NCI-H526 treated with DMSO at 0.1 percent for 48 hours (cell line): ENCODE measurements around the gene KRT8.
"Not testable (repeated sequence)": the region's sequence is repeated elsewhere in the genome, so short reads cannot be mapped to it uniquely, and the experiment has no call there.

Experiments used
- DNase-seq: peaks from one replicate; lab custom pipeline; 2025; lab: John Stamatoyannopoulos, UW

Gene KRT8

GRCh38 chr12:52874573-52875435, 30.1 kb downstream of the KRT8 start:
- no peak for DNase-seq

DNA sequence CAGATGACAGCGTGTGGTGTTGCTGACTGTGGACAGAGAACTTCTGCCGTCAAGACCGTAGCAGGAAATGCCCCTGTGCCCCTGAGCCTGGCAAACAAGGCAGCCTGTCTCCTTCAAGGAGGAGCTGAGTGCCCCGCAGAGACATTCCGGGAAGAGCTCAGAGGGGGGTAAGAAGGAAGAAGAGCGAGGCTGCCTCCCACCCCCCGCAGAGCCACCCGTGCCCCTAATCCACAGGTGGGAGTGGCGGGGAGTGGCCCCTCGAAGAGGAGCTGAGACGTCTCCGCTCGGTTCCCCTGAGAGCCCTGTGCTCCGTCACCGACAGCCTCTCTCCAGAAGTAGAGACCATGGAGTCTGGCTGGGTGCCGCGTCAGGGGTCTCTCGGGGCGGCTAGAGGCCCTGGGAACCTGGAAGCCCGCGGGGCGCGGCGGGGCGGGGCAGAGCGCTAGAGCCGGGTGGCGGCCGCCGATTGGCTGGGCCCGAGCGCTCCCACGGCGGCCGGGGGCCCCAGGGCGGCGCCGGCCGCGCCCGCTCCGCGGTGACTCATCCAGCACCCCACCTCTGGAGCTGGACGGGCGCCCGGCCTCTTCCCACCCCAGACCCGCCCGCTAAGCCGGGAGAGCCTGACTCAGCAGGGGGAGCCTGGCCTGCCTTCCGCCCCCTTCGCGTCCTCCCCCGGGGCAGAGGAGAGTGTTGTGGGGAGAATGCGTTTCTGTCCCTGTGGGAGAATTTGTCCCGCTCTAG, 30.9 kb downstream of the KRT8 start:
- no peak for DNase-seq

DNA sequence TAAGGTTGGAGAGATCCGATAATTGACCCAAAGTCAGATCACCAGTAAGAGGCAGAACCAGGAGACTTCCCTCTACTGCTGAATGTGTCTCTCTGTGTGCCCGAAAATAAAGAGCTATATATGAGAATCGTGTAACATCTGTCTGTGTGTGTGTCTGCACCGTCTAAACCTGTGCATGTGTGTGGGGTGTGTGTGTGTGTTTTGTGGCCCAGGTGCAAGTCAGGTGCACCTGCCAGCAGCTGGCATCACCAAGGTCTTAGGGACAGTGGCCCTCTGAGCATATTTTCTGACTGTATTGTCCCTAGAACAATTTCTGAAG, 31.4 kb downstream of the KRT8 start:
- no peak for DNase-seq

- DNase-seq: no peak
These were observed 32.1 kb downstream of the KRT8 start for GRCh38 chr12:52872644-52873389.

DNA sequence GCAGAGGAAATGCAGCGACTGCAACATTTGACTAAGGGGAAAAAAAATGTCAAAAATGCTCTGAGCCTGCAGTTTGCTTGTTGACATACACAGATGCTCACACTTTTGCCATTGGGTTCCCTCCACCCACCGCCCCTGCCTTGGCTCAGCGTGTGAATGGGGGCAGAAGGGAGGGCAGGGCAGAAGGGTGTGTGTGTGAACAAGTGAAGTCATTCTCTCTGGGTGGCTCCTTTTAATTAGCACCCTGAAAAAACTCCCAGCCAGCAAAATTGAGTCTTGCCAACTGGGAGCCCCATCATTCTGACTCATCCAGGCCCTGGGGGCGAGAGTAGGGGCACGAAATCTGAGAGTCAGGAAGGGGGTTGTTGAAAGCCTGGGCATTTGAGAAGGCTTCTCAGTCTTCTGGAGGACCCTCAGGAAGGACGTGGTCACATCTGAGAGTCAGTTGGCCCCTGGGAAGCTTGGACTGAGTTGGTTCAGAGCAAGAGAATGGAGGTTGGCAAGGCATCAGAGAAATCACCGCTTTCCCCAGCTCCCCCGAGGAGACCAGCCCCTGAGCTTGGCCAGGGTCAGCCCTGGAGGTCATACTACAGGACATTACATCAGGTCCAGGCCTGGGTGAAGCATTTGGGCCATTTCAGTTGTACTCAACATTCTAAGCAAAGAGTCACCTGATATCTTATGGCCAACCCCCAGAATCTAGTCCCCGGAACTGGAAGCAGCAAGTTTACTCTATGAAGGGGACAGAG, 33.4 kb downstream of the KRT8 start:
- no peak for DNase-seq

DNA sequence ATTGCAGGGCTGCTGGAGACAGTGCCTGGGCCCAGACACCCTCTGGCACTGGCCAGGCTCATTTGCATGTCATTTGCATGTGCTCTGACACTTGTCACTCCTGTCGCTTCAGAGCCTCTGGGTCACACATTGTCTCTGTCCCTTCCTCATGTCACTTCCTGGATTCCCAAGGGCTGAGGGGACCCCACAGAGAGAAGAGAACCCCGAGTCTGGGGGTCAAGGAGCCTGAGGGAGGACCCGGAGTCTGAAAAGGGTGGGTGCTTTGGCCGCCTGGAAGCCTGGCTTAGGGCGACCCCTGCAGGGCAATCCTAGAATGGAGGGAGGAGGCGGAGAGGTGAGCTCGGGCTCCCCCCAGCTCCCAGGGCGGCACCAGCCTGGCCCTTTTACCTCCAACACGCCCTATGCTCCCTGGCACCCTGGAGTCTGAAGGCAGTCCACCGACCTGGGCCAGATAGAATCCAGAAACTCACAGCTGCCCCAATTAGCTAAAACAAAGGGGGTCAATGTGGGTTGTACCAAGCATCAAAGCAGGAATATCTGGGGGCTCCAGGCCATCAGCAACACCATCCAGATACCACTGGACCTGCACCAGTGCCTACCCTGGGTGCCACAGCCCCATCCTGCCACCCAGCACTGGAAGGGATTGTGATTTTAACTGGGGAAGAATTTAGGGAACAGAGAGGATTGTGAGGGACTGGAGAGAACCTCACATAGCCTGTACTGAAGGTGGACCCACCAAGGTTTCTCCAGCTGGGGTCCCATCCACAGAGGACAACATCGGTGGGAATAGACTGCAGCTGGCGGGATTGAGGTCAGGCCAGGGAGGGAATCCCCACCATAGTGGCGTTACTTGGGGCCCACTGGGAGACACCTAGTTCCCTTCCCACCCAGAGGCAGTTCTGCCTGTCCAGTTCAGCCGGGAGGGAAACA, 34.2 kb downstream of the KRT8 start:
- peak; percentile 93 for DNase-seq

- DNase-seq: no peak
These were observed 37.2 kb downstream of the KRT8 start for GRCh38 chr12:52867642-52868041.

DNA sequence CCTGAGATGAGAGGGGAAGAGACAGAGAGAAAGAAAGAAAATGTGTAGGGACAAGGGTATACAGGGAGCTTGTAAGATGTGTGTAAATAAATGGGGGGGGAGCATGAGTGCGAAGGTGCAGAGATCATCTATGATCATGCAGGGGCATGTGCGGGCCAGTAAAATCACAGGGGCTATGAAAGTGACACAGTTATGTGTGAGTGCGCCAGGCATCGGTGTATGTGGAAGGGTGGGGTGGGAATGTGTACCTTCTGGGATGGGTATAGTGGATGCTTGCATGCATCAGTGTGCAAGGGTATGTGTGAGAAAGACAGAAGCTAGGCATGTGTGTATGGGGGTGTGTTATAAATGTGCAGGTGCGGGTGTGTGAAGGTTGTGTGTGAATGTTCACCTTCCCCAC, 37.7 kb downstream of the KRT8 start:
- DNase-seq: no peak

DNA sequence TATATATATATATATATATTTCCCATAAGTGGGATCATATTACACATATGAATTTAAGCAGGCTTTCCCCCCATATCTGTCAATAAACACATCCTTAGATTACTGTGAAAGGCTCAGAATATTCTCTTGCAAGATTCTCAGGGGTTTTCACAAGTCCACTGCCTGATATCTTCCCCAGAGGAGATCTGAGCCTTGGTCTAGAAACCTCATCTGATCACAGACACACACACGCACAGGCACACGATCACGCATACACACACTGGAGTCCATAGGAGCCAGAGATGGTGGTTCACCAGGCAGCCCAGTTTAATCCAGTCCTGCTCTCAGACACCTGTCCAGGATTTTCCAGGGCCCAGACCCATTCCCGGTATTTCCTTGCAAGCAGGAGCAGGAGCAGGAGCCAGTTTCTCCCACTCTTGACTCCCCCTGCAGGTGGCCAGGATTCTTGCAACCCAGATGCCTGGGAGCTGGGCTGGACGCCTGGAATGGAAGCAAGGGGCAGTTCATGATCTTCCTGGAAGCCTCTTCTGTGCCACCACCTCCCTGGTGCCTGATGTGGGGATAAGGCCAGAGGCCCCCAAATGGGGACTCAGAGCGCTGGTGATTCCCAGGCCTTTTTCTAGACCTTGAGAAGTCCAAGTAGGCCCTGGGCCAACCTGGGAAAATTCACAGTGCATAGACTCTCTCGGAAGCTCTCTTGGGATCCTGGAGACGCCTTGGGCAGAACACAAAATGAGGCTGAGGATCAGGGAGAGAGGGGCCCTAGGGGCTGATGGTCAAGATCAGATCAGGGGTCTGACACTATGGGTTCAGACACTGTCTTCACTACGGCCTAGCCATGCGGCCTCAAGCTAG, 39.6 kb downstream of the KRT8 start:
- peak; percentile 76 for DNase-seq

GRCh38 chr12:52862023-52862422, 42.9 kb downstream of the KRT8 start:
- no peak for DNase-seq

- DNase-seq: no peak
These were observed 43.4 kb downstream of the KRT8 start for GRCh38 chr12:52861511-52861910.

GRCh38 chr12:52860102-52860823, 44.6 kb downstream of the KRT8 start:
- no peak for DNase-seq

DNA sequence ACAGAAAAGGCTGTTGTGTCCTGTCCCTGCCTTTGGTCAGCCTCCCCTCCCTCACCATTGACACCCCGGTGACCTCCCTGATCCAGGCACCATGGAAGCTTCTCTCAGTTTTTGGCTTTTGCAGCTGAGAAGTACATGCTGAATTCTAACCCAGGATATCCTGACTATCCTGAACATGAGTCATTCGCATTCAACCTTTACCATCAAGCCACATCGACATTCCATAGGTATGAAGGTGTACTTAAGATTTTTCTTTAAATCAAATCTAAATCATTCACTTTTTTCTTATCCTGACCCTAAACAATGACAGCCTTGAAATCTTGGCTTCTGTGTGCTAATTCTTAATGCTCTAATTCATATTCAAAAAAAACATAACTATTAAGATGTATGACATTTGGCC, 47.4 kb downstream of the KRT8 start:
- DNase-seq: no peak

- no peak for DNase-seq
These were observed 48.1 kb downstream of the KRT8 start for GRCh38 chr12:52856787-52857186.

- DNase-seq: not testable (repeated sequence)
These were observed 48.8 kb downstream of the KRT8 start for GRCh38 chr12:52856077-52856476.

DNA sequence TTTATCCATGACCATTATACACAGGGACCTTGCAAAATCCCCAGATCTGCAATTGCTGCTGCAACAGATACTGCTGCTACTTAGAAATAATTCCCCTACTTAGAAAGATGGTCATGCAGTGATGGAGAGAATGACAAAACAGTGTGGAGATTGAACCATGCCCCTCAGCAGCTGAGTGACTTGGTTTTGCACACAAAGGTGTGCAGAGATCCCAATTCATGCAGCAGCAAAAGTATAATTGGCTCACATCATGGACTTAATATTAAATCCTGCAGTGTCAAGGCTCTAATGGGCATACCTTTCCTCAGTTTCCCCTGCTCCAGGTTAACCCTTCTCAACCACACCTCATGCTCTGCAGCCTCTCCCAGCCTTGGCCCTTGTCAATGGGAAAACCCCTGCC, 53.1 kb downstream of the KRT8 start:
- DNase-seq: no peak

- DNase-seq: no peak
These were observed 54.2 kb downstream of the KRT8 start for GRCh38 chr12:52850681-52851080.

DNA sequence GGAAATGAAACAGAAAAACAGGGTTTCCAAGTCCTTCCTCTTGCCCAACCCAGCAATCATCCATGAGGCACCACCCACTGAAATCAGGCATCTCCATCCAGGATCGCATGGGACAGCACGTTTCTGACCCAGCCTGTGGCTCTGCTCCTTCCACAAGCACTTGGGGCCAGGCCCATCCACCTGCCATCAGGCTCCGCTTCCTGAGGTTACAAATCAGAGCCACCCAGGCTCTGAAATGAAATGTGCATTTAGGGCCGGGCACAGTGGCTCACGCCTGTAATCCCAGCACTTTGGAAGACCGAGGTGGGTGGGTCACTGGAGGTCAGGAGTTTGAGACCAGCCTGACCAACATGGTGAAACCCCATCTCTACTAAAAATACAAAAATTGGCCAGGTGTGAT, 55.4 kb downstream of the KRT8 start:
- DNase-seq: no peak

DNA sequence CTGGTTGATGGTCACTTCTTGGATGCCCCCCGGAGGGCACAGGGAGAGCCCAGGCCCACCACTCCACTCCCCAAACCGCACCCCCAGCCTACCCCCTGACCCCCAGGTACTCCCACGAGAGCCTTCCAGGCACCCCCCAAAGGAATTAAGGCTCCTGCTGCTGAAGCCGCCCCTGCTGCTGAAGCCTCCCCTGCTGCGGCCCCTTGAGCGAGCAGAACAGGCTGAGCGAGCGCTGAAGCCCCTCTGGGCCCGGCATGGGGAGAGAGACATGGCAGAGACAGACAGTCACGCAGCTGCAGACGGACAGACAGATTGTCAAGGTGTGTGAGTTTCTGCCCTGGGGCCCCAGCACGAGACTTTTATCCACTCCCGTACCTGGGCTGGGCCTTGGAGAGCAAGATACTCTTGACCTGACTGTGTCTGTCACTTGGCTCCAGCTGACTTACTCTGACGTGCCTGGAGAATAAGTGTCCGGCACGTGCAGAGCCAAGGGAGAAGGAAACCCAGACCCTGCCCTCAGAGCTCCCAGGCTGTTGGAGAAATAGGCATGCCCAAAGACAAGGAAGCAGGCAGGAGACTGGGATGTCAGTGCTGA, 56.1 kb downstream of the KRT8 start, which contains the start of gene KRT78:
TSS of gene KRT78 (minus strand) at position 334 of the 595 bp plus-strand sequence. CDS start at position 270, 64 bp downstream.
- no peak for DNase-seq
